OCI-LY1 (cell line): ENCODE measurements around the gene PAPSS2.

Source experiments
- EZH2 ChIP-seq: fragments of 200-600 bp; sonication (generic), shearing (Covaris generic); IDR thresholded peaks from 2 replicates; pipeline ENCODE4 v1.8.0; 2017; ENCODE audit warnings: borderline replicate concordance, mixed run types, mild to moderate bottlenecking, antibody characterized with exemption, low read length, moderate library complexity, mixed read lengths
- TF ChIP-seq, protein P1 (sequence below): fragments of 200-600 bp; sonication (generic), shearing (Covaris generic); IDR thresholded peaks from 2 replicates; pipeline ENCODE4 v1.5.1; 2017; ENCODE audit warnings: mild to moderate bottlenecking, antibody characterized with exemption, low read length, moderate library complexity, mixed read lengths

DNA sequence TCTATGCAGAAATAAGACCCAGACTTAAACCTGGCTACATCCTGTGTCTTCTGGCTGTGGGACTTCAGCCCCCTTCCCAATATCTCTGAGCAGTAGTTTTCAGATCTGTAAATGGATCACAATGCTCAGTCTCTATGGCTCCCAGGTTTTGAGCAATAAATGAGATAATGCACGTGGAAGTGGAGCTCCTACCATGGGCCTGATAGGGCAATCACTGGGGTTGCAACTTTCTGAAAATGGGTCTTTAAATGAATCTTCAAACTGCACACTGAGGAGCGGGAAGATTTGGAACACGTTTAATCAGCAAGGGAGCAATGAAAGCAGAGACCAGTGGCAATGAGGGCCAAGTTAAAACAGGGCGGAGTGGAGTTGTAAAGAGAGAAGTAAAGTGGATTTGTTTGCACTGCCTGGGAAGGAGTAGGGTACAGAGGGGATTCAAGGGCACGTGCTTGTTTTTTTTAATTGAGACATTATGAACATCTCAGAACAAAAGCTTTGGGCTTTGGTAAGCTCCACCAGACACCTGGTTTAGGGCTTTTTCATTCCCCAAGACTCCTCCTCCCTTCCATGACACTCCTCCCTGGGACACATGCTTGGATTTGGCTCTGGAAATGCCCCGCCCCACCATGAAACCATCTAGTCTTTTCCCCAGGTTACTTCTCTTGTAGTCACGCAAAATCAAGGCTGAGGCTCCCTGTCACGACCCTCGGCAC lies 42.7 kb downstream of the PAPSS2 start:
- TF ChIP-seq EZH2, result no peak
- TF ChIP-seq, protein P1, sequence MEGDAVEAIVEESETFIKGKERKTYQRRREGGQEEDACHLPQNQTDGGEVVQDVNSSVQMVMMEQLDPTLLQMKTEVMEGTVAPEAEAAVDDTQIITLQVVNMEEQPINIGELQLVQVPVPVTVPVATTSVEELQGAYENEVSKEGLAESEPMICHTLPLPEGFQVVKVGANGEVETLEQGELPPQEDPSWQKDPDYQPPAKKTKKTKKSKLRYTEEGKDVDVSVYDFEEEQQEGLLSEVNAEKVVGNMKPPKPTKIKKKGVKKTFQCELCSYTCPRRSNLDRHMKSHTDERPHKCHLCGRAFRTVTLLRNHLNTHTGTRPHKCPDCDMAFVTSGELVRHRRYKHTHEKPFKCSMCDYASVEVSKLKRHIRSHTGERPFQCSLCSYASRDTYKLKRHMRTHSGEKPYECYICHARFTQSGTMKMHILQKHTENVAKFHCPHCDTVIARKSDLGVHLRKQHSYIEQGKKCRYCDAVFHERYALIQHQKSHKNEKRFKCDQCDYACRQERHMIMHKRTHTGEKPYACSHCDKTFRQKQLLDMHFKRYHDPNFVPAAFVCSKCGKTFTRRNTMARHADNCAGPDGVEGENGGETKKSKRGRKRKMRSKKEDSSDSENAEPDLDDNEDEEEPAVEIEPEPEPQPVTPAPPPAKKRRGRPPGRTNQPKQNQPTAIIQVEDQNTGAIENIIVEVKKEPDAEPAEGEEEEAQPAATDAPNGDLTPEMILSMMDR, result no peak
